HG03457 (cell line): Measurements from ENCODE around the gene UTP3.
"Not testable (repeated sequence)": the region's sequence is repeated elsewhere in the genome, so short reads cannot be mapped to it uniquely, and the experiment has no call there.

Source experiments
- ATAC-seq: cut with Tn5 transposase; IDR thresholded peaks from one replicate; pipeline ENCODE4 v1.9.1; 2021; ENCODE audit warnings: moderate number of reproducible peaks; ENCODE audit not compliant: unreplicated experiment

The UTP3 gene

DNA sequence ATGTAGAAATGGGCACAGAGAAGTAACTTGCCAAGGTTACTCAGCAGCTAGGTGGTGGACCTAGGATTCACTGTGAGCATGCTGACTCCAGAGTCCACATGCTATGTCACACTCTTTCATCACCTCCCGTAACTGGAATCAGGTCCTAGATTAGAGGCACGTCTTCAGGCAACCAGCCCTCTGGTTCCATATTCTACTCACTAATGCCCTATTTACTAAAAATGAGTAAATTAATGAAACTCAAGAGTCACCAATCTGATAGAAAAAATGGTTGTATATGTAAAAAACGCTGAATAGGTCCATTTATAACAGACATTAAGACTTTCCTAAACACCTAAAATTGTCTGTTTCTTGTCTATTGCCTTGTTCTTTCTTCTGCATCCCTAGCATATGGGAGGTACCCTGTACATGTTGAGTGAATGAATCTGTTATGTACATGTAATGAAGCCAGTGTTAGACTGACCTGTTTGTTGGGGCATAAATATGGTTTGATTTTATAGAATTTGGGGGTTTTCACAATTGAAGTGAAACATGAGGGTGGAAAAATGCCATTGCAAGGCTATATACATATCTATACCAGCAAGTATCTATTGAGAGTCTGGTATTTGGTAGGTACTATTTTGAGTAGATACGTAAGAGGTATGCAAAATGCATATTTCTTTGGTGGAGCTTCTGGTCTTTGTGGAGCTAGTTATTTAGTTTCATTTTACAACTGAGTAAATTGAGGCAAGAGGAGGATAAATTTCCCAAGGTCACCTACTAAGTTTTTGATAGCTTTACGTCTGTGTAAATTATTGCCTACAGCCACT, 26.0 kb downstream of the UTP3 start:
- peak; percentile 42 for ATAC-seq

DNA sequence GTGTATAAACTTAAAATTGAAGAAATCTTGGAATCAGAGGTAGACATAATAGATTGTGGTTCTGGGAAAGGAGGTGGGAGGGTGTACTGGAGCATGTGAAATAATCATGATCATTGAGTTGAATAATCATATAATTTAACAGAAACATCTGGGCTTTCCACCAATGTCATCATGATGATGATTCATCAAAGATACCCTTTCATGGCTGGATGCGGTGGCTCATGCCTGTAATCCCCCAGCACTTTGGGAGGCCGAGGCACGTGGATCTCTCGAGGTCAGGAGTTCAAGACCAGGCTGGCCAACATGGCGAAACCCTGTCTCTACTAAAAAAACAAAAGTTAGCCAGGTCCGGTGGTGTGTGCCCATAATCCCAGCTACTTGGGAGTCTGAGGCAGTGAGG, 26.8 kb downstream of the UTP3 start:
- ATAC-seq, result no peak

DNA sequence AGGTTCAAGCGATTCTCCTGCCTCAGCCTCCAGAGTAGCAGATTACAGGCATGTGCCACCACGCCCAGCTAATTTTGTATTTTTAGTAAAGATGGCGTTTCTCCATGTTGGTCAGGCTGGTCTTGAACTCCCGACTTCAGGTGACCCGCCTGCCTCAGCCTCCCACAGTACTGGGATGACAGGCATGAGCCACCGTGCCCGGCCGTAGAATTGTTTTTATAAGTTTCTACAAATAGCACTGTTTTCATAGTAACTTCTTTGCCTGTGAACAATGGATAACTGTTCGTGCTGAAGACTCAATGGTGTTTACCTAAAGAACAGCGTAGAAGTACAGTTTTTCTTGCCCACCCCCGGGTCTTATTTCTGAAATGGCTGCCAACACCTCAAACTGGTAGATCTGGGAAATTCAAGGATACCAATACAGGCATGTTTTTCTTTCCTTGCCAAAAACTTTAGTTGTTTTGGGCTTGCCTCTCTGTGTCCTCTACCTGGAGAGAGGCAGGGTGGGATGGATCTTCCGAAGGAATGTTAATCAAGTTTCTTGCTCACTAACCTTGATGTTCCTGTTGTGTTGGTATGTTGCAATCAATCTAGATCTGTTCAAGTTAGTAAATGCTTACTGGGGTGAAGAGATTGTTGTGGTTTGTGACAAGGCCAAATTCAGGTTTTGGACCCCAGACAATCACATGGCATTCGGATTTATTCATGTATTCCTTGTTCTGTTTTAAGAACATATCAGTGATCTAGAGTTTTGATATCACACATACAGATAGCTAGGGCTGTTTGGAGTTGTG, 30.7 kb downstream of the UTP3 start:
- ATAC-seq, result no peak

DNA sequence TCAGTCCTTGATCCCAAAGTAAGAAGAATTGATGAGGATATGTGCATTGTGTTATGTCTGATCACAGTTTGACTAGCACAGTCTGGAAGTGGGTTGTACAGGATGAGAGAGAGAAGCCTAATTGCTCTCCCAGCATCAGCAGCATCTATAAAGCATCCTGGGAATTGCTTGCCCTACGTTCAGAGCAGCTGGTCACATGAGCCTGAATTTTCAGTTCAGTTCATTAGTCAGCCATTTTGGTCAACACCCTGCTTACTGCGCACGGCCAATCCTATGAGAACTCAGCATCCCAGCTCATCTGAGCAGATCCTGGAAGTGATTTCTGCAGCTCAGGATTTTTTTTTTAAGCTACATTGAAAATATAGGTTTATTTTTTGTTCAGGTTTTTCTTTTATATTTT, 33.4 kb downstream of the UTP3 start, which contains the start of gene RUFY3:
Gene RUFY3, plus strand, starts transcription at position 218 of the 400 bp plus-strand sequence. CDS start 610 bp downstream, outside the sequence.
- ATAC-seq, result no peak

DNA sequence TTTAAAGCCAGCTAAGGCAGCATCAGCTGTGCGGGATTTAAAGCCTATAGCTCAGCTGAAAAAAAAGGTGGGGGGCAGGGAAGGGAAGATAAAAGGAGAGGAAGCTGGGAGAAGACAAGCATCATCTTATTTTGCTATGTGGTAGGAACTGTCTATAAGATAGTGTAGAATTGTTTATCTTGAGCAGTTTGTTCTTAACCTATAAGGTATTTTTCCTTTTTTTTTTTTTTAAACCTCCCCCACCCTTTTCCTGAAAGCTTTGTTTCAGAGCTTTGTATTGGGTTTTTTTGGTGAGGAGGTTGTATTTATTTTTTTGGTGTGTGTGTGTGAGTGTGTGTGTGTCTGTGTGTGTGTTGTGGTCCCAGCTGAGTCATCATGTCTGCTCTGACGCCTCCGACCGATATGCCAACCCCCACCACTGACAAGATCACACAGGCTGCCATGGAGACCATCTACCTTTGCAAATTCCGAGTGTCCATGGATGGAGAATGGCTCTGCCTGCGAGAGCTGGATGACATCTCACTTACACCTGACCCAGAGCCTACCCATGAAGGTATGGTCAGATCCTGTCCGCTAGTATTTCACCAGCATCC, 34.0 kb downstream of the UTP3 start:
- ATAC-seq, result no peak

DNA sequence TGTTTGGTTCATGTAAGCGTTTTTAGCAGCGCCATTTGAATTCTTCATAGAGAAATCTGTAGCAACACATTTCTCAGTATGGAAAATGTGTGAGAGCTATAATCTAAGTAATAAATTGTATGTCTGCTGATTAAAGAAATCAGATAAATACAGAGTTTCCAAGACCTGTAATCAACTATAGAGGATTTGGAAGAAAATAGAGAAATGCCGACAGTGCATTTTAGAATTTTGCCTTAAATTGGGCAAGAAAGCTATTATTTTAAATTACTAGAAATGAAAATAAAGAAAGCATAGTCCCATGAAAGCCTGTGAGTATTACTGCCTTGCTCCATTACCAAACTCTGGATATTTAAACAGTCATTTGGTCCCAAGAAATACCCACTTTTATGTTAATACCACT, 36.1 kb downstream of the UTP3 start:
- no peak for ATAC-seq

DNA sequence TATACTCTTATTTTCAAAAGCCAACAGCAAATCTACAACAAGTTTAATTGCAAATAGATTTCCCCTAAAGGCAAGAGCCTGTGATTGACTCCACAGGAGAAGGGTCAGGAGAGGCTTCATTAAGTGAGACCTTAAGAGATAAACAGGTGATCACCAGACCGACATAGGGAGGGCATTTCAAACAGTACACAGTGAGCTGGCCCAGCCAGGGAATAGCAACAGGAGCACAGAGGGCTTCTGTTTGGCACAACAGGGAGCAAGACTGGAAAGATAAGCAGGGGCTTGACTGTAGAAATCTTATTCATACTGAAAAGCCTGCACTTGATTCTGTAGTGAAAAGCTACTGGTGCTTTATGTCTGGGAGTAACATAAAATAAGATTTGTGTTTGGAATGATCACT, 37.3 kb downstream of the UTP3 start:
- ATAC-seq, result no peak

DNA sequence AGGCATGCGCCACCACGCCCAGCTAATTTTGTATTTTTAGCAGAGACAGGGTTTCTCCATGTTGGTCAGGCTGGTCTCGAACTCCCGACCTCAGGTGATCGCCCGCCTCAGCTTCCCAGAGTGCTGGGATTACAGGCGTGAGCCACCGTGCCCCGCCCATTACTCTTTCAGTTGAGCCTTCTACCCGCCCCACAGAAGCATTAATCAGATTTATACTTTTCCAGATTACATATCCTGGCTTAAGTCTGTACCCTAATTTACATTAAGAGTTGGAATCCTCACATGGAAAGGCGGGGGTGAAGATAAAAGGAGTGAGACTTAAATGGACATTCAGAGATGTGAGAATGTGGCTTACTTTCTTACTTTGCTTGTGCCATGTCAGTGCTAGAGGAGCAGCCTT, 38.2 kb downstream of the UTP3 start:
- ATAC-seq, result not testable (repeated sequence)

DNA sequence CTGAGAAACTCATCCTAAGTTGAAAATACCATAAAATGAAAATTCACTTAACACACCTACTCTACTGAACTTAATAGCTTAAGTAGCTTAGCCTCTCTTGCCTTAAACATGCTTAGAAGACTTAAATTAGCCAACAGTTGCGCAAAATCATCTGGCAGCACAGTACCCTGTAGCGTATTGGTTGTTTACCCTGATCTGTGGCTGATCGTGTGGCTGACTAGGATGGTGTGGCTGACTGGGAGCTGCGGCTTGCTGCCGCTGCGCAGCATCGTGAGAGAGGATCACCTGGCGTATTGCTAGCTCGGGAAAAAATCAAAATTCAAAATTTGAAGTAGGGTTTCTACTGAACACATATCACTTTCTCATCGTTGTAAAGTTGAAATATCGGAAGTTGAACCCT, 39.8 kb downstream of the UTP3 start:
- no peak for ATAC-seq

DNA sequence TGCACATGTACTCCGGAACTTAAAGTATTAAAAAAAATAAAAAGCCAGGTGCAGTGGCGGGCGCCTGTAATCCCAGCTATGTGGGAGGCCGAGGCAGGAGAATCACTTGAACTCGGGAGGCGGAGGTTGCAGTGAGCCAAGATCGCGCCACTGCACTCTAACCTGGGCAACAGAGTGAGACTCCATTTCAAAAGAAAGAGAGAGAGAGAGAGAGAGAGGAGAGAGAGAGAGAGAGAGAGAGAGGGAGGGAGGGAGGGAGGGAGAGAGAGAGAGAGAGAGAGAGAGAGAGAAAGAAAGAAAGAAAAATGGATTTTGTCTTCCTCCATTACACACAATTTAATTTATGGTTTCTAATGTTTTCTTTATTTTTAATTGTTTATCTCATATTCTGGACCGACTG, 44.5 kb downstream of the UTP3 start:
- not testable (repeated sequence) for ATAC-seq

DNA sequence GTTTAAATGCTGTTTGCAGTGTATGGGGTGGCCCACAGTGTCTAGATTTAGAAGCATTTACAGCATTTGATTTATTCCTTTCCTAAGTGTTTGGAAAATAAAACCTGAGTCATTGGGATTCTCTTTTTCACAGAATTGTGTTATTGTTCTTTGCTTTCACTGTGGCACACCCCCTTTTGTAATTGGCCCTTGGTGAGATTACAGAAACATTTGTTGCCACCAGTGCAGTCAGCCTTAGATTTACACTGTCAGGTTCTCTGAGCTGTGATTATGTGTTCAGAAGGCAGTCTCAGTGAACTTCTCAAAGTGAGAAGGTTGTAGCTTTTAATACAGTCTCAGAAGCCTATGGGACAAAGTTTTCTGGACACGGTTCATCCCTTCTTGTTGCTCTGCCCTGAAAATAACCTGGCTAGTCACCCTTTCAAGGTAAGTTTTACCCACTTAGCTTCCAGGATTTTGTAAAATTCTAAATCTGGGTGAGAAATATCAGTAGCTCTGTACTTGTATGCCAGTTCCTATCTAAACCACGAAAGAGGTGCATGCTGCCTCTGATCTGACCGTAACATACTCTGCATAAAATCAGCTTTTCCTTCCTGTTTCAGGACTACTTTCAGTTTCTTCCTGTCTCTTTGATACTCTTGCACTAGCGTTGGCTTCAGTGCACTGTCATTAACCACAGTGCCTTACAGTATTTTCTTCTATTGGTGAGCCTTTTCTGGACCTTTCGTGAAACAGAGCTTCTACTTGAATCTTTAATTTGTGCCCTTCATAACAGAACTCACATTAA, 46.0 kb downstream of the UTP3 start:
- ATAC-seq, result peak; percentile 94

DNA sequence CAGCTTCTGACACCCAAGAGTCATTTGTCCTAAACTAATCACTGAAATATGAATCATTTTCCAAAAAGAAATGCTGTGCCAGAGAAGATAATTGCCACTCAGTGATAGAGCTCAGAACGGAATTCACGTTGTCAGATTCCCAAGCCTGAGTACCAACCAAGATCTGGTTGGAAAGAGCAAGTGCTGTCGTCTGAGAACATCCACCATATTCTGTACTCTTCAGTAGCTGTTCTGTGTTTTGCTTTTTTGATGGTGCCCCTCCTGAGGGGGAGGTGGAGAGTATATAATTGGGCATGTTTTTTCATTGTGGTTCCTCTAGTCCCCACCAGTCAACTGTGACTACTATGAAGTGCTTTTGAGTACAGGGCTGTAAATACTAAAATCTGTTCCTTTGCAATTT, 46.6 kb downstream of the UTP3 start:
- peak; percentile 4 for ATAC-seq

DNA sequence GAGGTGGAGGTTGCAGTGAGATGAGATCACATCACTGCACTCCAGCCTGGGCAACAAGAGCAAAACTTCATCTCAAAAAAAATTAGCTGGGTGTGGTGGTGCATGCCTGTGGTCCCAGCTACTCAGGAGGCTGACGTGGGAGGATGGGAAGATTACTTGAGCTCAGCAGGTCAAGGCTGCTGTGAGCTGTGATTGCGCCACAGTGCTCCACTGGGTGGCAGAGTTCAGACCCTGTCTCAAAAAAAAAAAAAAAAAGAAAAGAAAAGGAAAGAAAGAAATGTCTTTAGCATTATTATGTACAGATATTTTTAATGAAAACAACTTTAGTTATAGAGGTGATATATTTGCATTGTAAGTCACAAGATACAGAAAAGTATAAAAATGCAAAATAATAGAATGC, 47.6 kb downstream of the UTP3 start:
- ATAC-seq, result not testable (repeated sequence)

DNA sequence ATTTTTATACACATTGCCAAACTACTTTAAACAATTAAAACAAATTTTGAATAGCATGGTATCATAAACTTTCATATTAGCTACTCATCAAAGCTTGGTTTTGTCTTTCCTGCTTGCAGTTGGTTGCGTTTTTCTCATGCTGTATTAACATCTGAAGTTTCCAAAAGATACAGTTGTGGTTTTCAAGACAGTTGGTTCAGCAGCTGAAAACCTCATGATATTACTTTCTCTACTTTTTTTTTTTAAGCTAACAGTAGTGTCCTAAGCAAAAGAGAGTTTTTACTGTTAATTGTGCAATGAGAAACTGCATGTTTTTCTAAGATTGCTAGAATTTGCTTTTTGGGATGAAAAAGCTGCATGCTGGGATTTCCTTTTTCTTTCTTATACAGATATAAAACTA, 48.7 kb downstream of the UTP3 start:
- ATAC-seq, result no peak

DNA sequence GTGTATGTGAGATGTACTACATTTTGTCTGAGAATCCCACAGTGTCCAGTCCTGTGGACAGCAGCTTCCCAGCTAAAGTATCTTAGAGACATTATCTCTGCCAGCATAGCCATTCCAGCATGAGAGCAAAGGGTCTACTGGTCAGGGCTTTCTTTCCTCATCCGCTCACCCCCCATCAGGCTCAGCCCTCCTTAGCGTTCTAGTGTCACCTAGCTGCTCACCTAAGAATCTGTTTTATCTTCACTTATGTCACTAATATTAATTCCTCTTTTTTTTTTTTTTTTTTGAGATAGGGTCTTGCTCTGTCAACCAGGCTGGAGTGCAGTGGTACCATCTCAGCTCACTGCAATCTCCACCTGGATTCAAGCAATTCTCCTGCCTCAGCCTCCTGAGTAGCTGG, 49.1 kb downstream of the UTP3 start:
- ATAC-seq, result no peak

DNA sequence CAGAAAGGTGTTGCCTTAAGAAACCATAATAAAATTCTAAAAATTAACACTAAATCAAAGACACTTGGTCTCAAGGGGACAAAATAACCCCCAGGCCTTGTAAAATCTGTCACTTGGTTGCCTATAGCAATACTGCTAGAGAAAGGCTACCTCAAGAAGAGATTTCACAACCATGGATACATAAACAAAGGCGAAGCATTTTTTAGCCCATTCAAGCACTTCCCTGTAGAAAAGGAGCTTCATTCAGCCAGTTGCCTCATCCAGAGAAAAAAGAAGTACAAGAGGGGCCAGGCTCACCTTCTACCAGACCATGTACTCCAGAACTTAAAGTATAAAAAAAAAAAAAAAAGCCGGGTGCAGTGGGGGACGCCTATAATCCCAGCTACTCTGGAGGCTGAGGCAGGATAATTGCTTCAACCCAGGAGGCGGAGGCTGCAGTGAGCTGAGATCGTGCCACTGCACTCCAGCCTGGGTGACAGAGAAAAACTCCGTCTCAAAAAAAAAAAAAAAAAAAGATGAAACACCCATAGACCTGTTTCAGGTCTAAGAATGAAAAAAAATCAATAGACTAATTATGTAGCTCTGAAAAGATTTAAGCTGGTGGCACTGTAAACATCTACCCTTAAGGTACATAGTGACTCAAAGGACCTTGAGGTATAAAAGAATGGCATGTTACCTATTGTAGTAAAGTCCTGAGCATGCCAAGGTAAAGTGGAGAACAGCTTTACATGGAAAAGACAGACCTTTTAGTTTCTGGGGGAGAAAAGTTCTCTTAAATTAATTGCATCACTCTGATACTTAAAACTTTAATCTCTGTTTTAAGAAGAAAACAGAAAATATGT, 51.4 kb downstream of the UTP3 start:
- ATAC-seq, result no peak
